Vagina (tissue), 2 donors: Measurements from ENCODE around the gene GGTA1.

Experiments
- POLR2A ChIP-seq, 2 donors: fragments of 450-650 bp; IDR thresholded peaks; one replicate each; pipeline ENCODE4 v1.6.1; 2017; ENCODE audit warnings: antibody characterized with exemption in 2 of 2, mild to moderate bottlenecking in 2 of 2, moderate library complexity in 2 of 2
- POLR2AphosphoS5 ChIP-seq, 2 donors: sonication (generic); formaldehyde crosslinking; IDR thresholded peaks; one replicate each; pipeline ENCODE4 v1.9.0; 2017; ENCODE audit warnings: antibody characterized with exemption in 2 of 2, mild to moderate bottlenecking in 2 of 2, low read depth in 1 of 2; ENCODE audit not compliant: insufficient read depth in 1 of 2
- TF ChIP-seq, protein P1 (sequence below), 3 experiments: fragments of 450-650 bp in 2 of 3; fragments of 200-600 bp in 1 of 3; sonication (generic) in 1 of 3; IDR thresholded peaks; one replicate each; pipeline ENCODE4 v1.5.1; 2017 to 2019; ENCODE audit warnings: antibody characterized with exemption in 3 of 3, mild to moderate bottlenecking in 2 of 3, moderate library complexity in 2 of 3

DNA sequence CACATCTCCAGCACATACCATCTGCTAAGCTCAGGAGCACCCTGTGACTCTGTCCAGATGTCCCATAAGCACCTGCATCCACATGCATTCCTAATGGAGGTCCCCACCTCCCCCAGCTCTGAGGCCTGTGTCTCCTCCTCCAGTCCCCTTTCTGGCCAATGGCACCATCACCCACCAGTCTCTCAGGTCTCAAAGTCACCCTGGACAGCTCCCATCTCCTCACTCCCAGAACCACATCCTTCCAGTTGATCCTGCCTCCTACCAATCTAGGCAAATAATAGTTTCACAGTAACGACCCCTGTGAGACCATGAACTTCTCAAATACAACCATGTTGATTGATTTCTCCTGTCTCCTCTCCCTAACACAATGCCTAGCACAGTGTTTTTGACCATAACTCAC, 40.1 kb downstream of the GGTA1 start:
- TF ChIP-seq, protein P1, sequence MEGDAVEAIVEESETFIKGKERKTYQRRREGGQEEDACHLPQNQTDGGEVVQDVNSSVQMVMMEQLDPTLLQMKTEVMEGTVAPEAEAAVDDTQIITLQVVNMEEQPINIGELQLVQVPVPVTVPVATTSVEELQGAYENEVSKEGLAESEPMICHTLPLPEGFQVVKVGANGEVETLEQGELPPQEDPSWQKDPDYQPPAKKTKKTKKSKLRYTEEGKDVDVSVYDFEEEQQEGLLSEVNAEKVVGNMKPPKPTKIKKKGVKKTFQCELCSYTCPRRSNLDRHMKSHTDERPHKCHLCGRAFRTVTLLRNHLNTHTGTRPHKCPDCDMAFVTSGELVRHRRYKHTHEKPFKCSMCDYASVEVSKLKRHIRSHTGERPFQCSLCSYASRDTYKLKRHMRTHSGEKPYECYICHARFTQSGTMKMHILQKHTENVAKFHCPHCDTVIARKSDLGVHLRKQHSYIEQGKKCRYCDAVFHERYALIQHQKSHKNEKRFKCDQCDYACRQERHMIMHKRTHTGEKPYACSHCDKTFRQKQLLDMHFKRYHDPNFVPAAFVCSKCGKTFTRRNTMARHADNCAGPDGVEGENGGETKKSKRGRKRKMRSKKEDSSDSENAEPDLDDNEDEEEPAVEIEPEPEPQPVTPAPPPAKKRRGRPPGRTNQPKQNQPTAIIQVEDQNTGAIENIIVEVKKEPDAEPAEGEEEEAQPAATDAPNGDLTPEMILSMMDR (IDR thresholded peaks at IDR 0.05), result no peak
- TF ChIP-seq POLR2AphosphoS5 (IDR thresholded peaks at IDR 0.05; ENCODE audit: insufficient read depth in 1 of 2, low read depth in 1 of 2) (no peak), POLR2A (IDR thresholded peaks at IDR 0.05) (no peak)
